Omental fat pad (tissue), 4 donors: ENCODE data around the gene OR51S1. TPM values are rescaled to one million over a fixed set of nuclear protein-coding genes. Genes with fewer than 3 reads are reported as not detected.

ENCODE experiments used
- ATAC-seq: fragments of 150-250 bp; one replicate; pipeline ENCODE4 v1.9.1; 2016; ENCODE audit warnings: mild to moderate bottlenecking, moderate library complexity; ENCODE audit not compliant: low FRiP score
- DNase-seq: peaks from one replicate; pipeline ENCODE4 v3.0.0-alpha.2; 2019; ENCODE audit warnings: low spot score
- CTCF ChIP-seq, 3 donors: fragments of 450-650 bp; IDR thresholded peaks; one replicate each; pipeline ENCODE4 v1.5.1; 2016 to 2017; ENCODE audit warnings: antibody characterized with exemption in 3 of 3, mild to moderate bottlenecking in 3 of 3, moderate library complexity in 2 of 3
- total RNA-seq, 4 donors: library from RNA; depleted of rRNA; stranded (reverse); fragments of >200 nt; gene quantifications; one replicate each; pipeline ENCODE4 v1.1.0, GENCODE V29; 2016

The OR51S1 gene
- total RNA-seq, 4 donors from 2014 or later, result not detected

GRCh38 chr11:4851033-4851432, 2.0 kb upstream of the OR51S1 start:
- DNase-seq (no peak), ATAC-seq (no peak)
- TF ChIP-seq CTCF (IDR thresholded peaks at IDR 0.05), result no peak

- DNase-seq (no peak), ATAC-seq (no peak)
- TF ChIP-seq CTCF (IDR thresholded peaks at IDR 0.05), result no peak
Measured at GRCh38 chr11:4839851-4840549, 9.0 kb downstream of the OR51S1 start.

- DNase-seq (no peak), ATAC-seq (no peak)
- TF ChIP-seq CTCF (IDR thresholded peaks at IDR 0.05), result no peak
Measured at GRCh38 chr11:4830909-4831308, 18.1 kb downstream of the OR51S1 start.

- DNase-seq, result no peak
- TF ChIP-seq CTCF (IDR thresholded peaks at IDR 0.05), result no peak
- no peak for ATAC-seq
Measured at GRCh38 chr11:4830346-4830745, 18.7 kb downstream of the OR51S1 start.

GRCh38 chr11:4826425-4826824, 22.6 kb downstream of the OR51S1 start:
- ATAC-seq (peak; percentile 37), DNase-seq (no peak)
- no peak for TF ChIP-seq CTCF (IDR thresholded peaks at IDR 0.05)

GRCh38 chr11:4825132-4825531, 23.9 kb downstream of the OR51S1 start:
- no peak for TF ChIP-seq CTCF (IDR thresholded peaks at IDR 0.05)
- ATAC-seq, result no peak
- no peak for DNase-seq

GRCh38 chr11:4821021-4821420, 28.0 kb downstream of the OR51S1 start, which contains the start of gene OR51F2:
Gene OR51F2 (plus strand): TSS chr11:4821321. CDS start chr11:4821422, 101 bp downstream.
- no peak for DNase-seq
- no peak for TF ChIP-seq CTCF (IDR thresholded peaks at IDR 0.05)
- no peak for ATAC-seq
